Esophagus squamous epithelium (tissue), 4 donors: Measurements from ENCODE around the gene MSL3B.

Source experiments
- CTCF ChIP-seq, 6 experiments: fragments of 450-650 bp in 4 of 6; fragments of 200-600 bp in 2 of 6; sonication (generic) in 2 of 6; IDR thresholded peaks; one replicate each; pipeline ENCODE4 v1.5.1; 2016 to 2019; ENCODE audit warnings: antibody characterized with exemption in 6 of 6, mild to moderate bottlenecking in 4 of 6, moderate library complexity in 4 of 6
- POLR2A ChIP-seq, 4 donors: fragments of 450-650 bp; IDR thresholded peaks; one replicate each; pipeline ENCODE4 v1.6.1; 2017; ENCODE audit warnings: antibody characterized with exemption in 4 of 4, mild to moderate bottlenecking in 4 of 4, moderate library complexity in 3 of 4

GRCh38 chr2:233815861-233816260, 52.3 kb downstream of the MSL3B start:
- TF ChIP-seq CTCF (IDR thresholded peaks at IDR 0.05) (no peak), POLR2A (IDR thresholded peaks at IDR 0.05) (no peak)
